WTC11 (cell line): ENCODE measurements around the gene ARHGEF10L. TPM values are rescaled to one million over a fixed set of nuclear protein-coding genes. Genes with fewer than 3 reads are reported as not detected.

Source experiments
- ATAC-seq: fragments of 200-7000 bp; cut with Tn5 transposase; 2 replicates; pipeline ENCODE4 v1.10.0; 2021; ENCODE audit warnings: mild to moderate bottlenecking, moderate library complexity
- CTCF ChIA-PET: fragments of 300-600 bp; sonication (Branson Sonifier 250); formaldehyde crosslinking; loops from one replicate; lab custom pipeline; 2021; ENCODE audit warnings: antibody characterized with exemption; lab: Charles Lee
- POLR2A ChIA-PET: fragments of 350-600 bp; sonication (Branson Sonifier 250); formaldehyde crosslinking; loops from one replicate; lab custom pipeline; 2021; ENCODE audit warnings: antibody characterized with exemption; lab: Charles Lee
- DNase-seq: peaks from one replicate; pipeline ENCODE4 v3.0.0; 2021; ENCODE audit warnings: low spot score
- H3K27ac Mint-ChIP-seq: 2 replicates; pipeline ENCODE4 v1.8.0; 2021; ENCODE audit warnings: mixed read lengths
- H3K27me3 Mint-ChIP-seq: 2 replicates; pipeline ENCODE4 v1.8.0; 2021; ENCODE audit warnings: low read depth, mild to moderate bottlenecking, moderate library complexity, mixed read lengths
- H3K36me3 Mint-ChIP-seq: 2 replicates; pipeline ENCODE4 v1.8.0; 2021; ENCODE audit warnings: mixed read lengths
- H3K4me1 Mint-ChIP-seq: 2 replicates; pipeline ENCODE4 v1.8.0; 2022; ENCODE audit warnings: mixed read lengths
- H3K4me3 Mint-ChIP-seq: 2 replicates; pipeline ENCODE4 v1.8.0; 2021; ENCODE audit warnings: mild to moderate bottlenecking, moderate library complexity, mixed read lengths
- H3K9me3 Mint-ChIP-seq: 2 replicates; pipeline ENCODE4 v1.8.0; 2021; ENCODE audit warnings: mixed read lengths
- CBFB ChIP-seq: sonication (generic); formaldehyde crosslinking; IDR thresholded peaks from 2 replicates; pipeline ENCODE4 v1.8.1; 2022; ENCODE audit warnings: mild to moderate bottlenecking, low read depth, missing genetic modification reagents
- ELF4 ChIP-seq: sonication (generic); formaldehyde crosslinking; IDR thresholded peaks from 2 replicates; pipeline ENCODE4 v1.8.1; 2022; ENCODE audit warnings: low read depth, mild to moderate bottlenecking, moderate library complexity, missing genetic modification reagents
- ESRRA ChIP-seq: sonication (generic); formaldehyde crosslinking; IDR thresholded peaks from 2 replicates; pipeline ENCODE4 v1.8.1; 2022; ENCODE audit warnings: mild to moderate bottlenecking, missing genetic modification reagents, borderline replicate concordance
- FOXP4 ChIP-seq: sonication (generic); formaldehyde crosslinking; IDR thresholded peaks from 2 replicates; pipeline ENCODE4 v1.8.0; 2022; ENCODE audit warnings: mild to moderate bottlenecking, missing genetic modification reagents
- IRF2 ChIP-seq: sonication (generic); formaldehyde crosslinking; IDR thresholded peaks from 2 replicates; pipeline ENCODE4 v1.8.0; 2022; ENCODE audit warnings: low read depth, missing genetic modification reagents, borderline replicate concordance
- NFE2L1 ChIP-seq: sonication (generic); formaldehyde crosslinking; IDR thresholded peaks from 2 replicates; pipeline ENCODE4 v1.8.1; 2023; ENCODE audit warnings: missing genetic modification reagents
- RORB ChIP-seq: fragments of 250-450 bp; sonication (Bioruptor Pico); IDR thresholded peaks from 2 replicates; pipeline ENCODE4 v1.9.0; 2021; ENCODE audit warnings: mild to moderate bottlenecking
- TEAD4 ChIP-seq: sonication (generic); formaldehyde crosslinking; IDR thresholded peaks from 2 replicates; pipeline ENCODE4 v1.8.0; 2022; ENCODE audit warnings: mild to moderate bottlenecking, missing genetic modification reagents
- ZBTB21 ChIP-seq: sonication (generic); formaldehyde crosslinking; IDR thresholded peaks from 2 replicates; pipeline ENCODE4 v1.8.1; 2023; ENCODE audit warnings: mild to moderate bottlenecking, missing genetic modification reagents, borderline replicate concordance
- ZNF281 ChIP-seq: sonication (generic); formaldehyde crosslinking; IDR thresholded peaks from 2 replicates; pipeline ENCODE4 v1.8.0; 2023; ENCODE audit warnings: mild to moderate bottlenecking, missing genetic modification reagents
- ZNF396 ChIP-seq: fragments of 250-450 bp; sonication (Bioruptor Pico); IDR thresholded peaks from 2 replicates; pipeline ENCODE4 v1.8.0; 2021; ENCODE audit warnings: mild to moderate bottlenecking, moderate library complexity, borderline replicate concordance
- total RNA-seq: library from RNA; stranded (reverse); gene quantifications from 3 replicates; pipeline ENCODE4 v1.2.3, GENCODE V29; 2021
- TF ChIP-seq, protein P1 (sequence below): fragments of 250-450 bp; sonication (Bioruptor Pico); IDR thresholded peaks from 2 replicates; pipeline ENCODE4 v2.1.2; 2022; ENCODE audit warnings: mild to moderate bottlenecking, moderate library complexity
- TF ChIP-seq, protein P2 (sequence below): sonication (generic); formaldehyde crosslinking; IDR thresholded peaks from 2 replicates; pipeline ENCODE4 v1.8.1; 2023; ENCODE audit warnings: mild to moderate bottlenecking, moderate library complexity, missing genetic modification reagents

Gene ARHGEF10L
- total RNA-seq, 1 experiment from 2014 or later, result 34.4 TPM

DNA sequence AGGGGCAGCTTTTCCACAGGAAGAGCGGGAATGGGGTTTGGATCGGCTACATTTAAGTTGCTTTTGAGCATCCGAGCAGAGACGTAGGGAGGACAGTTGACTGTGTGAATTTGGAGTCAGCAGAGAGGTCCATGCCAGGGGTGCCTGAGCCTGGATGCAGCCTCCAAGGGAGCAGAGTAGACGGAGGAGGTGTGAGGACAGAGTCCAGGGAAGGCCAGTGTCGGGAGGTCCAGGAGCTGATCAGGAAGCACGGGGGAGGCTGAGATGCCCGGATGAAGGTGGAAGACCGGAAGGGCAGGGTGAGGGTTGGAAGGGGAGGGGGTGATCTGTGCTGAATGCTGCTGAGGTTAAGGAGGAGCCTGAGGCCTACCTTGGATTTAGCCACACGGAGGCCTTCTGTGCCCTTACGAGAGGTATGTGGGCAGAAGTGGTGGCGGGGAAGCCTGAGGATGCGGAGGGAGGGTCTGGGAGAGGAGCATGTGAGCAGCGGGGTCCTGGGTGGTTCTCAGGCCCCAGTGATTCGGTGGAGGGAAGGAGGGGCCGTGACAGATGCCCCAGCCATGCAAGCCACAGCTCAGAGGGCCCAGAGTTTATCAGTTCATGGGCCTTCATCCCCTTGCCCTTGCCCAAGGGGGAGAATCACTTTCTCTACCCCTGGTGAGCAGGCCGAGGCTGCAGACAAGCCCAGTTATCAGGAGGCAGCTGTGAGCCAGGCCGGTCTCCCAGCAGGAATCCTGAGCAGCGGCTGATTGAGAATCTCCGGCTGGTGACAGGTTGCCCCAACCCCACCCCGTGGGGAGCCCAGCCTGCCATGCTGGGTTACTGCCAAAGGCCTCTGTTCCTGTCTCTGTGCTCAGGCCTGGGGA is 161.7 kb downstream of the ARHGEF10L start (continued):
- TF ChIP-seq, protein P1, sequence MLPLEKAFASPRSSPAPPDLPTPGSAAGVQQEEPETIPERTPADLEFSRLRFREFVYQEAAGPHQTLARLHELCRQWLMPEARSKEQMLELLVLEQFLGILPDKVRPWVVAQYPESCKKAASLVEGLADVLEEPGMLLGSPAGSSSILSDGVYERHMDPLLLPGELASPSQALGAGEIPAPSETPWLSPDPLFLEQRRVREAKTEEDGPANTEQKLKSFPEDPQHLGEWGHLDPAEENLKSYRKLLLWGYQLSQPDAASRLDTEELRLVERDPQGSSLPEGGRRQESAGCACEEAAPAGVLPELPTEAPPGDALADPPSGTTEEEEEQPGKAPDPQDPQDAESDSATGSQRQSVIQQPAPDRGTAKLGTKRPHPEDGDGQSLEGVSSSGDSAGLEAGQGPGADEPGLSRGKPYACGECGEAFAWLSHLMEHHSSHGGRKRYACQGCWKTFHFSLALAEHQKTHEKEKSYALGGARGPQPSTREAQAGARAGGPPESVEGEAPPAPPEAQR (CRISPR knock-in tag), result no peak
- no peak for TF ChIP-seq FOXP4 (CRISPR knock-in tag)
- no peak for TF ChIP-seq ZNF396
- no peak for TF ChIP-seq ESRRA (CRISPR knock-in tag)

GRCh38 chr1:17704176-17704575 is 164.7 kb downstream of the ARHGEF10L start:
- H3K9me3 Mint-ChIP-seq, result peaks cover 6% of the 10 kb centered on the region
- H3K36me3 Mint-ChIP-seq, result peaks cover 3% of the 10 kb centered on the region; the same call in 1 of the 2 replicates
- H3K27me3 Mint-ChIP-seq, result no peaks in the 10 kb centered on the region; the same call in 1 of the 2 replicates
- ATAC-seq (no peak), DNase-seq (no peak)
- H3K4me3 Mint-ChIP-seq, result no peak overlapping the region
- ChIA-PET CTCF (interaction anchor here (2.7 kb wide), 1 partner anchor 43 kb away, joined by 8 read pairs; no protein-coding TSS in a partner anchor), POLR2A (no interaction called here)
- H3K4me1 Mint-ChIP-seq, result peaks cover 8% of the 10 kb centered on the region
- H3K27ac Mint-ChIP-seq, result no peak overlapping the region
- TF ChIP-seq, protein P2, sequence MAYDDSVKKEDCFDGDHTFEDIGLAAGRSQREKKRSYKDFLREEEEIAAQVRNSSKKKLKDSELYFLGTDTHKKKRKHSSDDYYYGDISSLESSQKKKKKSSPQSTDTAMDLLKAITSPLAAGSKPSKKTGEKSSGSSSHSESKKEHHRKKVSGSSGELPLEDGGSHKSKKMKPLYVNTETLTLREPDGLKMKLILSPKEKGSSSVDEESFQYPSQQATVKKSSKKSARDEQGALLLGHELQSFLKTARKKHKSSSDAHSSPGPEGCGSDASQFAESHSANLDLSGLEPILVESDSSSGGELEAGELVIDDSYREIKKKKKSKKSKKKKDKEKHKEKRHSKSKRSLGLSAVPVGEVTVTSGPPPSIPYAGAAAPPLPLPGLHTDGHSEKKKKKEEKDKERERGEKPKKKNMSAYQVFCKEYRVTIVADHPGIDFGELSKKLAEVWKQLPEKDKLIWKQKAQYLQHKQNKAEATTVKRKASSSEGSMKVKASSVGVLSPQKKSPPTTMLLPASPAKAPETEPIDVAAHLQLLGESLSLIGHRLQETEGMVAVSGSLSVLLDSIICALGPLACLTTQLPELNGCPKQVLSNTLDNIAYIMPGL, result no peak
- no peak for TF ChIP-seq ZBTB21
- TF ChIP-seq ELF4 (CRISPR knock-in tag), result no peak

- CTCF ChIA-PET, result interaction anchor here (1.0 to 1.9 kb wide), 5 partner anchors 10 to 203 kb away, joined by 3 to 9 read pairs (median 3); no protein-coding TSS in a partner anchor
Measured at GRCh38 chr1:17706445-17706844, 166.9 kb downstream of the ARHGEF10L start.

More at GRCh38 chr1:17706445-17706844, 166.9 kb downstream of the ARHGEF10L start:
- POLR2A ChIA-PET, result no interaction called here
- Mint-ChIP-seq H3K36me3 (peaks cover 19% of the 10 kb centered on the region), H3K27me3 (peaks cover 9% of the 10 kb centered on the region), H3K27ac (no peak overlapping the region), H3K9me3 (peaks cover 29% of the 10 kb centered on the region), H3K4me1 (no peaks in the 10 kb centered on the region), H3K4me3 (no peak overlapping the region)
- TF ChIP-seq TEAD4 (CRISPR knock-in tag) (no peak), NFE2L1 (CRISPR knock-in tag) (no peak), ZNF281 (CRISPR knock-in tag) (no peak), RORB (CRISPR knock-in tag) (no peak), IRF2 (CRISPR knock-in tag) (no peak), CBFB (CRISPR knock-in tag) (no peak)
- DNase-seq (no peak), ATAC-seq (no peak)
